SJCRH30 (cell line): Measurements from ENCODE around the gene HIPK4. TPM values are rescaled to one million over a fixed set of nuclear protein-coding genes. Genes with fewer than 3 reads are reported as not detected.

Experiments used
- DNase-seq, 2 experiments: peaks; one replicate each; pipeline ENCODE4 v3.0.0-alpha.2; 2015 to 2020
- H3K27ac ChIP-seq: fragments of 250-450 bp; sonication (Bioruptor Pico); 2 replicates; pipeline ENCODE4 v1.5.1; 2020; ENCODE audit warnings: mild to moderate bottlenecking, moderate library complexity
- H3K27me3 ChIP-seq: fragments of 250-450 bp; sonication (Bioruptor Pico); 2 replicates; pipeline ENCODE4 v1.5.1; 2020; ENCODE audit warnings: mild to moderate bottlenecking, moderate library complexity
- H3K36me3 ChIP-seq: fragments of 250-450 bp; sonication (Bioruptor Pico); 2 replicates; pipeline ENCODE4 v1.5.1; 2020; ENCODE audit warnings: mild to moderate bottlenecking, moderate library complexity
- H3K4me1 ChIP-seq: fragments of 250-450 bp; sonication (Bioruptor Pico); 2 replicates; pipeline ENCODE4 v1.5.1; 2020; ENCODE audit warnings: mild to moderate bottlenecking, moderate library complexity
- H3K4me3 ChIP-seq: fragments of 250-450 bp; sonication (Bioruptor Pico); 2 replicates; pipeline ENCODE4 v1.5.1; 2020; ENCODE audit warnings: mild to moderate bottlenecking, moderate library complexity
- H3K9me3 ChIP-seq: fragments of 250-450 bp; sonication (Bioruptor Pico); replicated peaks from 2 replicates; pipeline ENCODE4 v1.5.1; 2020; ENCODE audit warnings: mild to moderate bottlenecking, moderate library complexity
- total RNA-seq: library from RNA; depleted of rRNA; stranded (reverse); fragments of >200 nt; shearing (Covaris generic); gene quantifications from 2 replicates; pipeline ENCODE4 v1.2.3, GENCODE V29; 2014

HIPK4 gene
- total RNA-seq, 1 experiment from 2014 or later, result 0.10 TPM

- Histone ChIP-seq H3K4me3 (no peak overlapping the region), H3K4me1 (peaks cover under 1% of the 10 kb centered on the region; the same call in 1 of the 2 replicates), H3K36me3 (no peaks in the 10 kb centered on the region), H3K27me3 (peaks cover 11% of the 10 kb centered on the region; the same call in 1 of the 2 replicates), H3K9me3 (no peaks in the 10 kb centered on the region), H3K27ac (no peak overlapping the region)
- no peak for DNase-seq
Measured at GRCh38 chr19:40392123-40392522, 2.1 kb upstream of the HIPK4 start.

- H3K9me3 ChIP-seq, result no peaks in the 10 kb centered on the region
- DNase-seq, result no peak
- H3K4me3 ChIP-seq, result no peak overlapping the region
- peaks cover 8% of the 10 kb centered on the region; the same call in 1 of the 2 replicates for H3K27me3 ChIP-seq
- peaks cover 3% of the 10 kb centered on the region; the same call in 1 of the 2 replicates for H3K4me1 ChIP-seq
- H3K36me3 ChIP-seq, result no peaks in the 10 kb centered on the region
- H3K27ac ChIP-seq, result no peak overlapping the region
Measured at GRCh38 chr19:40389404-40390083, 437 bp downstream of the HIPK4 start.

- DNase-seq, result no peak
- Histone ChIP-seq H3K27me3 (no peaks in the 10 kb centered on the region), H3K4me3 (no peak overlapping the region), H3K9me3 (no peaks in the 10 kb centered on the region), H3K36me3 (no peaks in the 10 kb centered on the region), H3K4me1 (peaks cover 3% of the 10 kb centered on the region; the same call in 1 of the 2 replicates), H3K27ac (no peak overlapping the region)
Measured at GRCh38 chr19:40388481-40388880, 1.5 kb downstream of the HIPK4 start.

GRCh38 chr19:40387155-40387554 is 2.8 kb downstream of the HIPK4 start:
- peak; percentile 77 to 90 for DNase-seq
- Histone ChIP-seq H3K36me3 (no peaks in the 10 kb centered on the region), H3K27ac (peak overlapping the region; percentile 14; the same call in 1 of the 2 replicates), H3K4me1 (peaks cover 7% of the 10 kb centered on the region), H3K9me3 (no peaks in the 10 kb centered on the region), H3K4me3 (no peak overlapping the region), H3K27me3 (no peaks in the 10 kb centered on the region)

- no peak for DNase-seq
- no peak overlapping the region for H3K4me3 ChIP-seq
- no peaks in the 10 kb centered on the region for H3K27me3 ChIP-seq
- no peaks in the 10 kb centered on the region for H3K9me3 ChIP-seq
- no peaks in the 10 kb centered on the region; the same call in 1 of the 2 replicates for H3K36me3 ChIP-seq
- H3K4me1 ChIP-seq, result peaks cover 11% of the 10 kb centered on the region
- H3K27ac ChIP-seq, result no peak overlapping the region
Measured at GRCh38 chr19:40383668-40384248, 6.2 kb downstream of the HIPK4 start.

- Histone ChIP-seq H3K27ac (no peak overlapping the region), H3K27me3 (no peaks in the 10 kb centered on the region), H3K4me1 (peaks cover 8% of the 10 kb centered on the region), H3K9me3 (no peaks in the 10 kb centered on the region), H3K4me3 (no peak overlapping the region), H3K36me3 (peaks cover 7% of the 10 kb centered on the region)
- DNase-seq, result no peak
Measured at GRCh38 chr19:40381321-40381720, 8.7 kb downstream of the HIPK4 start.

- Histone ChIP-seq H3K4me1 (peaks cover 8% of the 10 kb centered on the region), H3K4me3 (no peak overlapping the region), H3K27ac (no peak overlapping the region), H3K36me3 (peaks cover 10% of the 10 kb centered on the region), H3K9me3 (no peaks in the 10 kb centered on the region), H3K27me3 (no peaks in the 10 kb centered on the region)
- DNase-seq, result no peak
Measured at GRCh38 chr19:40380199-40381037, 9.6 kb downstream of the HIPK4 start.

- Histone ChIP-seq H3K4me3 (no peak overlapping the region), H3K9me3 (no peaks in the 10 kb centered on the region), H3K27me3 (no peaks in the 10 kb centered on the region), H3K4me1 (peaks cover 8% of the 10 kb centered on the region), H3K36me3 (peaks cover 10% of the 10 kb centered on the region), H3K27ac (no peak overlapping the region)
- no peak for DNase-seq
Measured at GRCh38 chr19:40379446-40380198, 10.4 kb downstream of the HIPK4 start.

- no peak for DNase-seq
- H3K27ac ChIP-seq, result no peak overlapping the region
- H3K27me3 ChIP-seq, result no peaks in the 10 kb centered on the region
- no peaks in the 10 kb centered on the region for H3K9me3 ChIP-seq
- H3K36me3 ChIP-seq, result peaks cover 10% of the 10 kb centered on the region
- peaks cover 8% of the 10 kb centered on the region for H3K4me1 ChIP-seq
- H3K4me3 ChIP-seq, result no peak overlapping the region
Measured at GRCh38 chr19:40378509-40378908, 11.5 kb downstream of the HIPK4 start.

- Histone ChIP-seq H3K36me3 (peaks cover 13% of the 10 kb centered on the region), H3K4me3 (no peak overlapping the region), H3K9me3 (no peaks in the 10 kb centered on the region), H3K4me1 (peaks cover 8% of the 10 kb centered on the region), H3K27me3 (no peaks in the 10 kb centered on the region), H3K27ac (no peak overlapping the region)
- DNase-seq, result no peak
Measured at GRCh38 chr19:40377876-40378385, 12.1 kb downstream of the HIPK4 start.

- H3K9me3 ChIP-seq, result no peaks in the 10 kb centered on the region
- H3K36me3 ChIP-seq, result peaks cover 23% of the 10 kb centered on the region
- no peak for DNase-seq
- H3K4me3 ChIP-seq, result no peak overlapping the region
- H3K27ac ChIP-seq, result no peak overlapping the region
- no peaks in the 10 kb centered on the region for H3K4me1 ChIP-seq
- H3K27me3 ChIP-seq, result no peaks in the 10 kb centered on the region
Measured at GRCh38 chr19:40376286-40376862, 13.6 kb downstream of the HIPK4 start.

- Histone ChIP-seq H3K27ac (no peak overlapping the region), H3K27me3 (no peaks in the 10 kb centered on the region), H3K36me3 (peaks cover 29% of the 10 kb centered on the region), H3K9me3 (no peaks in the 10 kb centered on the region), H3K4me3 (no peak overlapping the region), H3K4me1 (no peaks in the 10 kb centered on the region)
- no peak for DNase-seq
Measured at GRCh38 chr19:40374084-40374483, 15.9 kb downstream of the HIPK4 start.

GRCh38 chr19:40371802-40372122 is 18.2 kb downstream of the HIPK4 start:
- Histone ChIP-seq H3K4me3 (no peak overlapping the region), H3K27me3 (no peaks in the 10 kb centered on the region), H3K36me3 (peaks cover 25% of the 10 kb centered on the region), H3K27ac (no peak overlapping the region), H3K9me3 (no peaks in the 10 kb centered on the region), H3K4me1 (peaks cover 16% of the 10 kb centered on the region)
- DNase-seq, result no peak
